ENCODE results near the gene TIAM2. TPM values are rescaled to one million over a fixed set of nuclear protein-coding genes. Genes with fewer than 3 reads are reported as not detected.
"Not testable (repeated sequence)": the region's sequence is repeated elsewhere in the genome, so short reads cannot be mapped to it uniquely, and the experiment has no call there.

The TIAM2 gene
- total RNA-seq, 1 donor from 2014 or later: 21.1 TPM

DNA sequence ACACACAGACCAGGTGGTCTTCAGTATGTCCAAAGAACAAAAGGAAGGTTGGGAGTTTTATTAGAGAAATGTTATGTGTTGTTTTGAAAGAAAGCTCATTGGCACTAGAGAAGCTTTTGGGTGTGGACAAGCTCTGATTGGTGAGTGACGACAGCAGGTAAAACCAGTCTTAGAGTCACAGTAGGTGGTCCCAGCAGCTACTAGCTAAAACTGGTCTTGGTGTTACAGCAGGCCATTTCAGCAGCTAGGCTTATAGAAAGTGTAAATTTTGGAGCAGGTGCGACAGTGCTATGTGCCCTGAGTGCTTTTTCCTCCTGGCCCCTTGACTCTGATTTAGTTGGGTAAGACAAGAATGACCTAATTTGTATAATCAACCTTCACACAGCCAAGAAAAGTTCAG is 272.3 kb downstream of the TIAM2 start:
- H3K27ac Mint-ChIP-seq (ENCODE audit: unreplicated experiment): no peak overlapping the region
- TF ChIP-seq, protein P1, sequence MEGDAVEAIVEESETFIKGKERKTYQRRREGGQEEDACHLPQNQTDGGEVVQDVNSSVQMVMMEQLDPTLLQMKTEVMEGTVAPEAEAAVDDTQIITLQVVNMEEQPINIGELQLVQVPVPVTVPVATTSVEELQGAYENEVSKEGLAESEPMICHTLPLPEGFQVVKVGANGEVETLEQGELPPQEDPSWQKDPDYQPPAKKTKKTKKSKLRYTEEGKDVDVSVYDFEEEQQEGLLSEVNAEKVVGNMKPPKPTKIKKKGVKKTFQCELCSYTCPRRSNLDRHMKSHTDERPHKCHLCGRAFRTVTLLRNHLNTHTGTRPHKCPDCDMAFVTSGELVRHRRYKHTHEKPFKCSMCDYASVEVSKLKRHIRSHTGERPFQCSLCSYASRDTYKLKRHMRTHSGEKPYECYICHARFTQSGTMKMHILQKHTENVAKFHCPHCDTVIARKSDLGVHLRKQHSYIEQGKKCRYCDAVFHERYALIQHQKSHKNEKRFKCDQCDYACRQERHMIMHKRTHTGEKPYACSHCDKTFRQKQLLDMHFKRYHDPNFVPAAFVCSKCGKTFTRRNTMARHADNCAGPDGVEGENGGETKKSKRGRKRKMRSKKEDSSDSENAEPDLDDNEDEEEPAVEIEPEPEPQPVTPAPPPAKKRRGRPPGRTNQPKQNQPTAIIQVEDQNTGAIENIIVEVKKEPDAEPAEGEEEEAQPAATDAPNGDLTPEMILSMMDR (IDR thresholded peaks at IDR 0.05; ENCODE audit: unreplicated experiment): no peak

DNA sequence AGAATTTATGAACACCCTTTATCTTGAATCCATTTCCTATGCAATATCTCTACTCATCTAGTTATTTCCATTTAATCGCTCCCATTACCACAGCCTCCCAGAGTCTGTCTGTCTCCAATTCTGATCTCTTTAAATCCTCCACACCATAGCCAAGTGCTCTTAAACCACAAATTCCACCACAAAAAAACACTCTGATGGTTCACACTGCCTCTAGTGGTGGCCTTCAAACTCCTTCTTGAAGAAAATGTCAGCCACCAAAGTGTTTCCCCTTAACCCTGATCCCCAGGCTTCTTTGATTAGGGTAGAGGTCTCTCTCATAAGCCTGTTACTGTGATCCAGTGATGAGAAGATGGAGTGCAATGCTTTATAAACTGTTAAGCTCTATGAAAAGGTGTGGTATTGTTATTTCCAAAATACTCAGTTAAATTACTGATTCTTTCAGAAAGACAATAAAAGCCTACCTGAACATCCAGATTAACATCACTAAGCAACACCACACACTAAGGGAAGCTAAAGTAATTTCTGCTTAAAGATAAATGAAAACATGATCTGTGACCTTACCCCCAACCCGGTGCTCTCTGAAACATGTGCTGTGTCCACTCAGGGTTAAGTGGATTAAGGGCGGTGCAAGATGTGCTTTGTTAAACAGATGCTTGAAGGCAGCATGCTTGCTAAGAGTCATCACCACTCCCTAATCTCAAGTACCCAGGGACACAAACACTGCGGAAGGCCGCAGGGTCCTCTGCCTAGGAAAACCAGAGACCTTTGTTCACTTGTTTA is 273.2 kb downstream of the TIAM2 start:
- Mint-ChIP-seq H3K4me1 (ENCODE audit: unreplicated experiment) (peaks cover 34% of the 10 kb centered on the region), H3K27ac (ENCODE audit: unreplicated experiment) (peak overlapping the region; percentile 14)
- not testable (repeated sequence) for H3K27me3 Mint-ChIP-seq (ENCODE audit: unreplicated experiment); H3K36me3 Mint-ChIP-seq (ENCODE audit: low read depth, unreplicated experiment); H3K4me3 Mint-ChIP-seq (ENCODE audit: unreplicated experiment); H3K9me3 Mint-ChIP-seq (ENCODE audit: unreplicated experiment)
- peak; percentile 35 for DNase-seq (ENCODE audit: low spot score)
- TF ChIP-seq, protein P1 (IDR thresholded peaks at IDR 0.05; ENCODE audit: unreplicated experiment): peak; percentile 45

More for the DNA sequence above, 272.3 kb downstream of the TIAM2 start:
- no peak for DNase-seq (ENCODE audit: low spot score)
- Mint-ChIP-seq H3K9me3 (ENCODE audit: unreplicated experiment) (no peaks in the 10 kb centered on the region), H3K36me3 (ENCODE audit: low read depth, unreplicated experiment) (peaks cover 14% of the 10 kb centered on the region), H3K4me1 (ENCODE audit: unreplicated experiment) (peaks cover 33% of the 10 kb centered on the region), H3K27me3 (ENCODE audit: unreplicated experiment) (peaks cover 3% of the 10 kb centered on the region), H3K4me3 (ENCODE audit: unreplicated experiment) (no peak overlapping the region)

DNA sequence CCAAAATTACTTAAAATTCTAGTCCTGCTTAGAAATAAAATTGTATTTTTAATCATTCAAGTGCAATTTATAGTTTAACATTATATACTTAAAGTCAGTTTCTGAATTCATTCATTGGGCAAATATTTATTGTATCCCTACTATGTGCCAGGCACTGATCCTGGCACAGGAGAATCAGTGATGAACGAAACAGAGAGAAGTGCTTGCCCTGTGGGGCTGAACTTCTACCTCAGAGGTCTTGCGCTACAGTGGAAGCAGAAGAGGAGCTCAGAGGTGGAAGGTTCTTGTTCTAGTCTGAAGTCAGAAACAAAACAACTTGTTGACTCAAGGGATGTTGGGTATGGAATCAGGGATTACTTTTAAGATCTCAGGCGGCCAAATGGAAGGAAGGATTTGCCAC is 274.6 kb downstream of the TIAM2 start:
- H3K4me3 Mint-ChIP-seq (ENCODE audit: unreplicated experiment): no peak overlapping the region
- peaks cover 10% of the 10 kb centered on the region for H3K36me3 Mint-ChIP-seq (ENCODE audit: low read depth, unreplicated experiment)
- DNase-seq (ENCODE audit: low spot score): no peak
- TF ChIP-seq, protein P1 (IDR thresholded peaks at IDR 0.05; ENCODE audit: unreplicated experiment): no peak
- no peaks in the 10 kb centered on the region for H3K9me3 Mint-ChIP-seq (ENCODE audit: unreplicated experiment)
- H3K27me3 Mint-ChIP-seq (ENCODE audit: unreplicated experiment): no peaks in the 10 kb centered on the region
- H3K4me1 Mint-ChIP-seq (ENCODE audit: unreplicated experiment): peaks cover 34% of the 10 kb centered on the region
- H3K27ac Mint-ChIP-seq (ENCODE audit: unreplicated experiment): peak overlapping the region; percentile 68

DNA sequence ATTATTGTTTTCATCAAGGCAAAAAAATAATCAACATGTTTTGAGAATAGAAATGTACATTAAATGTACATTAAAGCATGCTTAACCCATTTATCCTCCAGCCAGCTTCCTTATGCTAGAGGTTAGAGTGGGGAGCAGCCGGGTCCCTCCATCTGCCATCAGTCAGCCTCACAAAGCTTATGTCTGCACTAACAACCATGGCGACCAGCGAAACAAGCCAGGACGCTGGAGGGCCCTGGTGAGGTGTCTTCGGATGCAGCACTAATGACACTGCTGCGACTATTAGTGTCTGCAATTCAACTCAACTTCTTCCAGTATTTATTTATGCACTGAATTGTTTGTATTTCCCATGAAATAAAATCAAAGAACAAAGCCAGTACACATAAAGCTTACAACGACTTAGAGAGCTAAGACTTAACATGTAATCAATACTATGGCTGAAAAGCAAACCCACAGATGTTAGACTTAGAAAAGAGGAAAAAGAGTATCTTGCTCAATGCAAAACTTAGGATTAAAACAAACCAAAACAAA is 275.5 kb downstream of the TIAM2 start:
- DNase-seq (ENCODE audit: low spot score): no peak

More for the DNA sequence above, 275.5 kb downstream of the TIAM2 start:
- Mint-ChIP-seq H3K4me3 (ENCODE audit: unreplicated experiment) (no peak overlapping the region), H3K9me3 (ENCODE audit: unreplicated experiment) (no peaks in the 10 kb centered on the region), H3K27ac (ENCODE audit: unreplicated experiment) (peak overlapping the region; percentile 64), H3K36me3 (ENCODE audit: low read depth, unreplicated experiment) (peaks cover 10% of the 10 kb centered on the region), H3K4me1 (ENCODE audit: unreplicated experiment) (peaks cover 38% of the 10 kb centered on the region), H3K27me3 (ENCODE audit: unreplicated experiment) (no peaks in the 10 kb centered on the region)
- TF ChIP-seq, protein P1 (IDR thresholded peaks at IDR 0.05; ENCODE audit: unreplicated experiment): no peak

Measured in endothelial cell (in vitro differentiated cells).